NCI-H82 (cell line): Measurements from ENCODE around the gene DOCK1.
"Not testable (repeated sequence)": the region's sequence is repeated elsewhere in the genome, so short reads cannot be mapped to it uniquely, and the experiment has no call there.

Experiments used
- DNase-seq: peaks from one replicate; lab custom pipeline; 2025; lab: John Stamatoyannopoulos, UW

The DOCK1 gene

DNA sequence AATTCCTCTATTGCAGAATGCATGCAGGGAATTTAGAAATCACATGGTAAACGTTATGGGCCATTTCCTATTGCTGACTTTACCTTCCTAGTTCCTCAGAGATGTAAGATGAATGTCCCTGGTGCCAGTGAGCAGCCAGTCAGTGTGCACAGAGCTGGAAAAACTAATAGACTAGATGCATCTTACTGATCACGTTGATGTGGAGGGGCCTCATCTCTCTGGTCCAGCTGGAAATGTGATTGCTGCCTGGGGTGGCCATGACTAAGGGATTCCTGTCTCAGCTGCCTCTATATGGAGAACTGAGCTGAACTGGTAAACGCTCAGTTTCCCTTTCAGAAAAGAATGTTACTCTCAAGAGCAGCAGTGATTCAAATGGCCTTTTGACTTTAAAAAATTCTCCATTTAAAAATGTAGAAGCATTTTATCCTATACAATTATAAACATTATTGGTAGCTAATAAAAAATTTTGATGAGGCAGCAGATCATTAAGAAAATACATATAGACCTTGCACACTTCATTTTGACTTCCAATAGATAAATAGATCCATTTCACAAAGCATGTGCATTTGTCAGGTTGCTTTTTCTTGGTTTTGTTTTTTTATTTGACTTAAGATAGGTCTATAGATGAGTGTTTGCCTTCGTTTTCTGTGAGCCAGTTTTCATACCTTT is 371.7 kb downstream of the DOCK1 start:
- DNase-seq, result no peak

DNA sequence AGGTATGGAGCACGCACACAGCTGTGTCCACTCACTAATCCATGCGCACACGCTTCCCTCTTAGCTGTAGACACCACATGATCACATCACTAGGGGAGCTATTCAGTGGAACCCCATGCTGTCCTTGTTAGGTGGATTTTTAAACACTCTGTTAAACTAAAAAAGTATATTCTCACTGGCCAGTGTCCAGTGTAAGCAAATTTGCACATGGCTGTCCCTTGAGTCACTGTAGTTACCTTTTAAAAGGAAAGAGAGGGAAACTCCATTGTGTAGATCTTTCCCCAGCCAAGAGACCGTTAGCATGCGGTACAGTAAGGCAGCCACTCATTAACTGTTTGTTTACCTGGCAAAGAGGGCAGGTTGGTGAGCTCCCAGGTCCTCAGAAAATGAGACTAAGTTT is 372.8 kb downstream of the DOCK1 start:
- DNase-seq, result peak; percentile 21

DNA sequence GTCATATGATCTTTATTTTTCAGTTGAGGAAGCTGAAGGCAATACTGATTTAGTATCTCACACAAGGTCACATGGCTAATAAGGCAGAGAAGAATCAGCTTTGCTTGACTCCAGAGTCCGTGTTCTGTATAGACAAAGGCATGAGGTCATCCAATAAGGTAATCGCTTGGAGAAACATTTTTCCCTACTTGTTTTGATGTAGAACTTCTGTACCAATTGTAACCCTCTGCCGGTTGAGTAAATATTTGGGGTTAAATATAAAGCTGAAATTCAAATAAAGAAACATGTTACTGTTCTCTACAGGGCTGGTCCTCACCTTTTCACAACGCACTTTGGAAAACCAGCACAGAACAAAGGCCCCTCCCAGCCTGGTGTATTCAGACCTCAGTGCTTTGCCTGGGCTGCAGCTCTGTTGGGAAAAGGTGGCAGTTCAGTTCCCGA is 374.1 kb downstream of the DOCK1 start:
- DNase-seq, result no peak

DNA sequence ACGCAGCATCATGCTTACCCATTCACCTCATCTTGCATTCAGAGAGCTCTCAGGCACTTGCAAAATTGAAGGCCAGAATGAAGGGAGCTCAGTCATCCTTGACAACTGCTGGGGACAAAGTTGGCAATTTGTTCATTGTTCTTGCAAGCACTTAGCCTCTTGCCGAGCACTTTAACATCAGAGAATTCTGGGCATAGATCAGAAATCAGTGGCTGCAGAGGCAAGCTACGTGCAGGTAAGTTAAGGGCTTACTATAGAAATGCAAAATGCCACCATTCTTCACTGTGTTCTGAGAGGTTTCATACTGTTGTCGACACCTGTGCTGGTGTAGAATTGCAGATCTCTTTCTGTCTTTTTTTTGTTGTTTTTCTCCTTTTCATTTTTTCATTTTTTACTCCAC is 375.2 kb downstream of the DOCK1 start:
- DNase-seq, result no peak

DNA sequence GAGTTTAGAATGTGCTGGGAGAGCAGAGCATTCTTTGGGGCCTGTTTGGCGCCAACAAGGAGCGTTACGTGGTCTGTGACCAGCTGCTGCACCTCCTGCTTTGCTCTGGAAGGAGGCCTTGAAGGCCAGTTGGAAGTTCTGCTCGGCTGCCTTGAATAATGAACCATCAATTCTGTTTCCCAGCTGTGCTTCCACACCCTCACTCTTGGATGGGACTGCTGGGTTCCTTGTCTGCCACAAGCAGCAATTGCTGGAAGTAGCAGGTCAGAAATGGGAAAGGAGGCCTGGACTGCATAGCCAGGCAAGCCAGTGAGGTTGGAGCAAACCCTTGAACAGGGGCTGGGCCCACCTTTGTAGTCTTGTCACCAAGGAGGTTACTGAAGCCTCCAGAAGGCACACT is 377.8 kb downstream of the DOCK1 start:
- DNase-seq, result no peak

DNA sequence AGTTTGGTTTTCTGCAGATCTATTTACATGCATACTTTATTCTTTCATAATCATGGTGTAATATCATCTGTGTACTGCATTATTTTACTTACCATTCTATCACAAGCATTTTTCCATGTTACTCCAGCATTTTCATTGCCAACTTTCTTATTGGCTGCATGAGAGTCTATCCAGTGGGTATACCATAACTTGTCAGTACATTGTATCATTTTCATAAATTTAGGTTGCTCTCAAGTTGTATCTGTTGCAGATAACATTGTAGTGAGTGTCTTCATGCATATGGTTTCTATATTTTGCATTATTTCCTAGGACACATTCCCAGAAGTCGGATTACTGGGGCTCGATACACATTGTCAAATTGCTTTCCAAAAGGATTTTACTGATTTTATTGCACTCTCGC is 378.3 kb downstream of the DOCK1 start:
- no peak for DNase-seq

DNA sequence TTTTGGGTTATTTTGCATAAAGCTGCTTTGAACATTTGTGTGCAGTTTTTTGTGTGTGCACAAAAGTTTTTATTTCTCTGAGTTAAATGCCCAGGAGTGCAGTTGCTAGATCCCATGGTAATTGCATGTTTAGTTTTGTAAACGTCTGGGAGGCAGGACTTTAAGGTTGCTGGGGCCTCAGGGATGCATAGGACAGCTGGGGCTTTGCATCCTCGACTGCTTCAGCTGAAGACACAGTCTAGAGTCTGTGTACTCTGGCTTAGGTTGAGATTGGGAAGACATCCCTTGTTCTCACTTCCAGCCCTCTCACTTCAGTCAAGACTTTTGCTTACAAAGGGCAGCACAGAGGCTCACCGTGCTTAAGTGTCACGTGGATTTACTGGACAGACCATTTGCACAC is 385.6 kb downstream of the DOCK1 start:
- no peak for DNase-seq

DNA sequence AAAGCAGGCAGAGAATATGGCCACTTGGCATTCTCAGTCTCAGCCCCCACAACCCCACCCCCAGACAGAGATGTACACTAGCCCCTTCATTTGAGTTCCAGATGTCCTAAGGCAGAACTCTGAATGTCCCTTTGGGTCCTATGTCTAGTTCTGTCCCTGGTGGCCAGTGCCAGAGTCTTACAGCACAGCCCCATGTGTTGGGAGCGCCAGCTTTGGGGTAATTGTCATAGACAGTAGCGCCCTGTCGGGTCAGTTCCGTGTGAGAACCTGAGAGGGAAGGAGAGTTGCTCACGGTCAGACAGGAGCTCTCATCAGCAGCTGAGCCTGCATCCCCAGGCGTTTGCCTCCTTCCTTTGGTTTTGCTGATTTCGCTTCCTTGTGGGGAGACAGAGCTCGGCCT is 386.1 kb downstream of the DOCK1 start:
- no peak for DNase-seq

DNA sequence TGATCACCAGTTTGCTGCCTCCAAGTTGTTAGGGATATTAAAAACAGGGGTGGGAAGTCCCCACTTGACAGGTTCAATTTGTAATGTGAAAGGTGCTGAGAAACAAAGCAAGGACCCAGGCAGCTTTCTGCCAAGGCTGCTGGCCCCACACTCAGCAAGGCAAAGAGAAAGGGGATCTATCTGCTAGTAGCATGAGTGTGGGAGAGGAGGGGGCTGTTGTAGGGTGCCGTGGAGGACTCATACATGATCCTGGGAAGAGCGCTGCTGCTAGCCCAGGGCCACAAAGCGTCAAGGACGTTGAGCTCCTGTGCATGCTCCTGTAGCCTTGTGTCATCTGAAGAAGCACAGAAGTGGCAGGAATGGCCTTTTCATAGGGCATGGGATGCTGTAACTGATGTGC is 387.7 kb downstream of the DOCK1 start:
- no peak for DNase-seq

DNA sequence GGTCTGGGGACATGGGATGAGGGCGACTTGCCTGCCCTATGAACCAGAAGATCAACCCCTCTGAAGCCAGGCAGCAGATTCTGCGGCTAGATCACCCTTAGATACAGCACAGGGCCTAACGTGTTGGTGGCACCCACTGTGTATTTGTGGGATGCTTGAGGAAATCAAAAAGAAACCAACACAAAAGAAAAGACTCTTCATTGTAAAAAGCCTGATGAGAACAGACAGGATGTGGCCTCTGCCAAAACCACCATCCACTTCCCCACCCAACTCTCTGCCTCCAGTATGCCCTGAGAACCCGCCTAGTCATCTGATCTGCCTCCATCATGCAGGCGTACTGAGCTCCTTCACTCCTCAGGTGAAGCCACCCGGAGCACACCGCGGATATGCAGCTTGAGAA is 388.4 kb downstream of the DOCK1 start:
- no peak for DNase-seq

DNA sequence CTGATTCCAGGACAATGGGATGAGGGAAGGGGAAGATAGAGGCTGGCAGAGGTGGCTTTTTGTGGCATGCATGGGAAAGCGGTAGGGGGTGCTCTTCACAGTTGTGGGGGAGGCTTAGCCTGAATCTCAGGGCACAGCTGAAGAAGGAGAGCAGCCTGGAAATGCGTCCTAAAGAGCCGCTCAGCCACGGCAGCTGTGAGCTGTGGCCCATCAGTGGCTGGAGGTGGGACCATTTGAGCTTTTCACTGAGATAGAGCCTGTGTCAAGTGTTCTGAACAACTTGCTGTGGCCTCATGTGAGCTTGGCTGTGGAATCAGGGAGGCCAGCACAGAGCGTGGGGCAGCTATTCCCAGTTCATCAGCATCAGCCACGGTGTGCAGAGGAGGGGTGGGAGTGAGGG is 391.5 kb downstream of the DOCK1 start:
- no peak for DNase-seq

DNA sequence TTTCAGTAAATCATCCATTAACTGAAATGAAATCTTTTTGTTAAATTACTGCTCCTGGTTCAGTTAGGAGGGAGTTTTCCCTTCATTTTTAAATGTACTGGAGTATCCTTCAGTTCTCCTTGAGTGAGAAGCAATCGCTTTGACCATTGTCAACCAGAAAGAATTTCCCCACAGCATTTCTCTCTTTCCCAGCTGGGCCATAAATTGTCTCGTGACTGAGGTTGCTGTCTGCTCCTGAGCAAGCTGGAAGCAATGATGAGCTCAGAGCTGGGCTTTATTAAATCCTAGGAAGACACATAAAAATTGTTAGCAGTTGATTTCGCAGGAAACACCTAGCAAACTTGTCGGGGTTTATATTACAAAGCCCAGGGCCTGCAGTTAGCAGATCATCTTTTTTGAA is 393.2 kb downstream of the DOCK1 start:
- no peak for DNase-seq

DNA sequence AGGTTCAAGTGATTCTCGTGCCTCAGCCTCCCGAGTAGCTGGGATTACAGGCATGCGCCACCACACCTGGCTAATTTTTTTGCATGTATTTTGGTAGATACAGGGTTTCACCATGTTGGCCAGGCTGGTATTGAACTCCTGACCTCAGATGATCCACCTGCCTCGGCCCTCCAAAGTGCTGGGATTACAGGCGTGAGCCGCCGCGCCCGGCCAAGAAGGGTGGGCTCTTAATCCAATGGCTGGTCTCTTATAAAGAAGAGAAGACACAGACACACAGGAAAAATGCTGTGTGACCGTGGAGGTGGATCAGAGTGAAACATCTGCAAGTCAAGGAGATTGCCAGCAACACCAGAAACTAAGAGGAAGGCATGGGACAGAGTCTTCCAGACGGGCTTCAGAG is 394.0 kb downstream of the DOCK1 start:
- not testable (repeated sequence) for DNase-seq

DNA sequence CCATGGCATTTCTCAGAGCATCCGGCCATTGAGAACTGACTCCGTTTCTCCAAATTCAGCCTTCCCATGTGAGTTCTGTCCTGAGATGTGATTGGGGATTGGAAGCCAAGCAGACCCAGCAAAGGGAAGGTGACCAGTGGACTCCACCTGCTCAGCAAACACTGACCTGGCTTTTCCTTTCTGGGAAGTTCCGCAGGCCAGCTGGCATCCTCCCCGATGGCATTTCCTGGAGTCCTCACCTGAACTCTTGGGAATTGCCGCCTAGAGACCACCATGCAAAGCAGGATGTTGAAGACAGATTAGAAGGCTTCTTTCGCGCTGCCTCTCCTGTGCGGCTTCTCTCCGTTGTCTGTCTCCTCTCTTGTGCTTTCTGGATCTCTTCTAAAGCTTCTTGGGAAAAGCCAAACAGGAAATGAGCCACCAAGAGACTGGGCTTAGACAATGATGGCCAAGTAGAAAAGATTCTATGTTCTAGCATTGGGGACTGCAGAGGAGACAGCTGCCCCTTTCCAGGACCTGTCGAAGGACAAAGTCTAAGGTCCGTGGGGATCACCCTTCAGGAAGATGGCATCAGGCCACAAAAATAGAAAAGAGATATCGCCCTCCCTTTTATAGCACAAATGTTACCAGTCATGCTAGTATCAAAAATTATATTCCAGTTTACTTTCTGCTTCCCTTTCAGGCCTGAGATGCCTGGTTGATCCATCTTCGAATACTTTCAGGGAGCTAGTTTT is 394.9 kb downstream of the DOCK1 start:
- no peak for DNase-seq

DNA sequence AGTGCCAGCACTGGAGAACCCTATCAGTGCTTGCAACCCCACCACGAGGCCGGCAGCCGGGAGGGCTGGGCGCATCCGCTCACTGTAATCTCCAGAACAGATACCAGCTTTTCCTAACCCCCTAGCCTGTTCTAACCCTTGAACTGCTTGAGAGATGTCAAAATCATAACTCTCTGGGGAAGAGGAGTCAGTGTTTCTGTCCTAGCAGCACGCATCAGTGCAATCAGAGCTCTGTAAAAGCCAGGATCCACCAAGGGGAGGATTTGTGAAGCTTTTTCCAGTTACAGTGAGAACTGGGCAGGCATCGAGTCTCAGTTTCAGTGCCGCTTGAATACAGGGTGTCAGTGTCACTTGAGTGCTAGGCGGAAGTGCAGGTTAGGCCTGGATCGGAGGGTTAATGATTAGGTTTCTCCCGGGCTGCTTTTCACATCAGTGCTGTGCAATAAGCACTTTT is 395.7 kb downstream of the DOCK1 start:
- no peak for DNase-seq

DNA sequence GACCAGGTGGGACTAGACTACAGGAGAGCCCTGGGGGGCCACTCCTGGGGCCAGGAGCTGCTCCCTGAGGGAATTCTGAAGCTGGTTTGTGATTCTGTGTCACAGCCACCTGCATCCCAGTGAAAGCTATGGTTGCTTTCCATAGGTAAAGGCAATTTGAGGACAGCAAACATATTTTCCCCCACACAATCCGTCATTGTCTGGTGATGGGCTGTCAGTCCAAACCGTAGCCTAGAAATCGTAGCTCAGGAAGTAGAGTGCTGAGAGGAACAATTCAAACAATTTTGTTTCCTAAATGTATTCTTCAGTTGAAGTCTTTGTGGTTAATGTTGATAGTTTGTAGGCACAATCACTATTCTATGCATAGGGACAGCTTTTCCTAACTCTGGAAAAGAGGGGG is 397.1 kb downstream of the DOCK1 start:
- DNase-seq, result no peak

DNA sequence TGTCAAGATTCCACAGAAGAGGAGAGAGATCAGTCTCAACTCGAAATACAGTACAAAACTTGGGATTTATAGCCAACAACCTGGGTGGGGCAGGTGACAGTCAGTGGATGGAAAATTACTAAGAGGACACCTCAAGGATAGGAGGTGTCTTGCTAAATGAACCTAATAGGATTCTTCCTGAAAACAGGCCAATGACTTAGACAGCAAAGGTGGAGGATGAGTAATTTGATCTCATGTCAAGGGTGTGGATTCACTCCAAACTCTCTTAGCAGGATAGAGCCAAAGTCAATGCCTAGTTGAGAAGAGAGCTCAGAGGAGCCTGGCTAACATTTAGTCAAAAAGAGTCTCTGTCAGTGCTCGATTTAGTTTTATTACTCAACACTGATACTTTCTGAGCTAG is 397.9 kb downstream of the DOCK1 start:
- peak; percentile 27 for DNase-seq

DNA sequence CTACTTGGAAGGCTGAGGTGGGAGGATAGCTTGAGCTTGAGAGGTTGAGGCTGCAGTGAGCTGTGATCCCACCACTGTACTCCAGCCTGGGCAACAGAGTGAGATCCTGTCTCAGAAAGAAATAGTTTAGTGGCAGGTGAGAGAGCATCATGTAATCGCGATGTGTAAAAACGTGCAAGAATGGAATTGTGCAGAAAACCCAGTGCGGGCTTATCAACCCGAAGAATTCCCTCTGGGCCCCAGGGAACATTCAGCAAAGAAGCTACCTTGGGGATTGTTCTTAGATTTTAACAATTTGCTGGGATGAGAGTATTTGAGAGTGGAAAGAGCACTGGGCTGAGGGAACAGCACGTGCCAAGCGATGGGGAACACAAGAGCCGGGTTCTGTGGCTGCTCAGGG is 398.5 kb downstream of the DOCK1 start:
- DNase-seq, result no peak

DNA sequence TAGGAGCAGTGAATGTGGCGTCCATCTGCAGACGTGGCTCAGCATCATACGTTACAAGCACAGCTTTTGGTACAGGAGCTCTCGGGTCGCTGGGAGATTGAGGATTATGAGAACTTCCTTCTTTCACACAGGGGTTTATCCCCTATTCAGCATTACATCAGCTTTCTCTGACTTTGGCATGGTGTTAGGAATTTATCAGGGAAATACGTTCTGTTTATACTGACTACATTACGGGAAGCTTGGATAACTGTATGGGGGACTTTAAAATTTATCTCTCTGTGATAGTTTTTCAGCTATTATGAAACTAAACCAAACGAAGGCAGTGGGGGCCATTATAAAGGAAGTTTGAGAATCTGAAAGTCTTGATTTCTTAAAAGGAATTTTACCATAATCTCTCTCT is 401.3 kb downstream of the DOCK1 start:
- peak; percentile 43 for DNase-seq

DNA sequence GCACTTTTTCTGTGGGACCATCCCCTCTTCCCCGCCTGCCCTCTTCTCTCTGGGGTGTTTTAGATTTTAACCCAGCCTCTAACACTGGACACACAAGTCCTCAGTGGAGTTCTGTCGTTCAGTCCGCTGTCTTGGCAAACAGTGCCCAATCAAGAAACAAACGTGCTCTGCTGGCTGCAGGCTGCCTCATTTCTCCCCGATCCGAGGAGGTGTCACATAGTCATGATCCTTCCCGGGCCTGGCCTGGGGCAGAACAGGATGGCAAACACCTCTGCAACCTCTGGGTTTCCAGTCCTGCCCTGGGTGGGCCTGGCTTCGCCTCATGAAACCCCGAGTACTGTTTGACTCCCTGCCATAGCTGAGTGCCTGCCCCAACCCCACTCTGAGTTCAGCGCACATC is 402.1 kb downstream of the DOCK1 start:
- DNase-seq, result no peak

DNA sequence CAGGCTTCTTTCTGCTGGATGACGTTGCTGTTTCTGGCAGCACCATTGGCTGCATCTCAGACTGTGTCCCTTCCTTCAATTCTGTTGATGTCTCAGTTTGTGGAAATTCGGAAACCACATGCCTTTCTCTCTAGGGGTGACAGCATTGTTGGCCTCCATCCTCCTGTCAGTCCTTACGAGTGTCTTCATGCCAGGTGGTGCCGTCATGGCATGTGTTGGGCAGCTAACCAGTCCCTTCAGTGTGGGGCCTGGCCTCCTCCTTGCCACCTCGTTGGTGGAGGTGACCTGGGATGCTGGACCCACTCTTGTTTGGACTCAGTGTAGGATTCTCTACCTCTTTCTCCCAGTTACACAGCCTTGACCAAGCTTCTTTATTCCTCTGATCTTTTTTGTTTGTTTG is 402.8 kb downstream of the DOCK1 start:
- DNase-seq, result no peak

DNA sequence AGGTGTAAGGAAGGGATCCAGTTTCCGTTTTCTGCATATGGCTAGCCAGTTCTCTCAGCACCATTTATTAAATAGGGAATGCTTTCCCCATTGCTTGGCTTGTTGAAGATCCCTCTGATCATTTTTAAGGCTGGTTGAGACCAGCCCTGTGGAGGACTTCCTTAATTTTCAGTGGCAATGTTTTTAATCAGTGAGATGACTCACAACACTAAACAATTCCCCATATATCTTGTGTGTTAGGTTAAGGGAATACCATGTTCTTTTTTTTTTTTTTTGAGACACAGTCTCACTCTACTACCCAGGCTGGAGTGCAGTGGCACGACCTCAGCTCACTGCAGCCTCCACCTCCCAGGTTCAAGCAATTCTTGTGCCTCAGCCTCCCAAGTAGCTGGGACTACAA is 404.4 kb downstream of the DOCK1 start:
- not testable (repeated sequence) for DNase-seq

DNA sequence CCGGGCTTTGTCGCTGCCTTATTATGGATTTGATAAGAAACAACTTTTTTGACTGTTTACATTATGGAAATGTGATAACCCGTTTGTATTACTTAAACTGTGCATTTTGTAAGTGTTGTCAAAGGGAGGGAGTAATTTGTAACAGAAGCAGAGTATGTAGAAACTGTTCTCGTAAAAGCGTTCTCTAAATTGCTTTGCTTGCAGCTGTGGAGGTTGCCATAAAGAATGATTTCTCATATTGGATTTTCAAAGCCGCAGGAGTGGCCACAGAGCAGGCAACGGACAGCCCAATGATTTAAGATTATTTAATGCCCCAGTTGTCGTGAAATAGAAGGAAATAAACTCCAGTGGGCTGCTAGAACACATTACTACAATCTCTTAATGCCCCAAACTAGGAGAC is 405.2 kb downstream of the DOCK1 start:
- DNase-seq, result no peak

DNA sequence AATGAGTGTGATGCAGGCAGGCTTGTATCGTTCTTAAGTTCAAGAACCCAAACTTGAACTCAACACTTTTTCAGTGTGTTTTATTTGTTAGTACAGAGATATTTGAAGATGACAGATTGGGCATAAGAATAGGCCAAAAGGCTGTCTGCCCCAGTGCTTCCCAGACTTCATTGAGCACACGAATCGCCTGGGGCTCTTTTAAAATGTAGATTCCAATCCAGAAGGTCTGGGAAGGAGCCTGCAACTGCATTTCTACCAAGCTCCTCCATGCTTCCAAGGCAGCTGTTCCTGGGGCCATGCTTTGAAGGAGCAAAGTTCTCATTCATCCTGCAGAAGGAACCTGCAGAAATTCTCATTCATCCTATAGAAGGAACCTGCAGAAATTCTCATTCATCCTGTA is 405.7 kb downstream of the DOCK1 start:
- no peak for DNase-seq
